ENCODE data around the gene SLC2A4RG. TPM values are rescaled to one million over a fixed set of nuclear protein-coding genes. Genes with fewer than 3 reads are reported as not detected.
A peak's percentile ranks its signal among the peaks of the same experiment; 100 is the strongest.

SLC2A4RG gene
- total RNA-seq, 1 experiment from 2014 or later = 49.2 TPM

DNA sequence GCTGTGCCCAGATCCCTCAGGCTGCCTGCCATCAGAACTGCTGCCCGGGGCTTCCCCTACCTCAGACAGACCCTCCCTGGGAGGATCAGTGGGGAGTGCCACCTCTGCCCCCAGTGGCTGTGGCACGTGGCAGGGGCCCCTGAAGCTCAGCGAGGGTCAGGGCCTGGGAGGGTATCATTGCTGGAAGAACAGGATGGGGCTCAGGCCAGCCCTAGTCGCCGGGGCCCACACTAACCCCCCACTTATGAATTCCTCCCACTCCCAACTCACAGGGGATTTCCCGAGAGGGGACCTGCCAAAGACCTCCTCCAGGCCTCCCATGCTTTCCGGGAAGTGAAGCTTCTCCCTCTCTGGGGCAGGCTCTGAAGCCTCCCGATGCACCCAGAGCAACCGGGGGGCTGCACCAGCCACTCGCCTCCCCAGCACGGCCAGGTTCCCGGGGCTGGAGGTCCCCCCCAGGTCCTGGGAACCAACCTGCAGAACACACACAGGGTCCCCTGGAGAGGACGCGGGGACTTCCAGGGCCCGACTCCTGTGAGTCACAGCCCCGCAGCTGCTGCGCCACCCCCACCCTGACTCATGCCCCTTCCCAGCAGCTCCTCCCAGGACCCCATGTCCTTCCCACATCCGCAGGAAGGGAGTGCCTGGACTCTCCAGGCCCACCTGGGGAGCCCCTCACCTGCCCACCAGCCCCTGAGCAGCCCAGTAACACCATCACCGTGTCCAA lies 40.7 kb upstream of the SLC2A4RG start:
- peak; percentile 96 for DNase-seq (ENCODE audit: low read depth)

DNA sequence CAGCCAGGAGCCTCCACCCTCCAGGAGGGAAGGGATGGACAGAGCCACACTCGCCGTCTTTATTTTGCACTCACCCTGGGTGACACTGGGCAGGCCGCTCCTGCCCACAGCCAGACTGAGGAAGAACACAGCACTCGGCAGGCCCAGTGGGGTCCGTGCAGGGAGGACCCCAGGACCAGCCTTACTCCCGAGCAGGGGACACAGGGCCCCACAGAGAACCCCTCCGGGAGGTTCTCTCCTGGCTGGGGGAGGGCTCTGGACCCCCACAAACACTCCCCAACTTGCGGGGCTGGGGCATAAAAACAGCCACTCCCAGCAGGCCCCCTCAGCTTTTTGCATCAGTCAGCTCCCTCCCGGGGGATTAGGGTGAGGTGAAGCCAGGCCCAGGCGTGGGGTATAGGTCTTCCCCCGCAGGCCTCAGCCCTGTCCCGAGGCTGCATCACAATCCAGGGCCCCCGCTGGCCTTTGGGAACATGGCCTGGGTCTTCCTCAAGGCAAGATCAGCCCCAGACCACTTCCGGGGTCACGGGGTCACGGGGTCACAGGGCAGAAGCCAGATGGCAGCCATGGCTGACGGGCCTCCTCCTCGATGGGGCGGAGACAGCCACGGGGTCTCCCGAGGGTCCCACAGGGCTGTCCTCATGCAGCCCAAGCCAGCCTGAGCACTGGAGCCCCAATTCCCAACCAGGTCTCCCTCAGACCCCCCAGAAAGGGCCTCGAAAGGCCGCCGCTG lies 39.9 kb upstream of the SLC2A4RG start:
- DNase-seq (ENCODE audit: low read depth) = no peak

DNA sequence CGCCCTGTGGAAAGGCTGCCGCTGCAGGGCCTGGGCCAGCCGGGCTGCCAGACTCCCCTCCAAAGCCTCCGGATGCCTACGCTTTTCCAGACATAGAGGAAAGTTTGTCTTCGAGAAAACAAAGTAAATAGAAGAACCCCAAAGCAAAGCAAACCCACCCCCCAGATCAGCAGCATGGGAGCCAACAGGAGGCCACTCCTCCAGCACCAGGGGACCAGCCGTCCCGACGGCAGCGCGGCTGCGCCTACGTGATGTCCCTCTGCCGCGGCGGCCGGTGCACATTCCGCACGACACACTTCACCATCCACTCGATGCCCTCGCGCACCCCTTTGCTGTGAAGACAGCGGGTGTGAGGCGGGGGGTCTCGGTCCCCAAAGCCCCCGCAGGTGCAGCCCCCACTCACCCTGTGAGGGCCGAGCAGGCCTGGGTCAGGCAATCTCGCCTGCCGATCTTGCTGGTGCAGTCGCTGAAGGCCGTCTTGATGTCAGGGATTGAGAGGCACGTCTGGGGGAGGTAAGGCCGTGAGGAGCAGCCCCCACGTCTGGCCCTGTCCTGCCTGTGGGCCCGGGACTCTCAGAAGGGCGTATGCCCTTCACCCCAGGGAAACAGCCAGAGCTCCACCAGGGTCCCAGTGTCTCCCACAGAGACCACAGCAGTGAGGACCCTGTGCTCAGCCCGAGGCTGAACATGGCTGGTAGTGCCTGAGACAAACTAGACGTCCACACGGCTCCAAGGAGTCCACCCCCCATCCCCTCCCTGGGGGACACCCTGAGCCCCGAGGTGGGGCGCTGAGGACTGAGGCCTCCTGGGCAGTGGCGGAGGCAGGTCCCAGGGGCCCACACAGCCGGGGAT lies 39.2 kb upstream of the SLC2A4RG start:
- no peak for DNase-seq (ENCODE audit: low read depth)

GRCh38 chr20:63701051-63701328 lies 38.6 kb upstream of the SLC2A4RG start:
- no peak for DNase-seq (ENCODE audit: low read depth)

- DNase-seq (ENCODE audit: low read depth) = no peak
These were observed 38.1 kb upstream of the SLC2A4RG start for GRCh38 chr20:63701329-63702035.

DNA sequence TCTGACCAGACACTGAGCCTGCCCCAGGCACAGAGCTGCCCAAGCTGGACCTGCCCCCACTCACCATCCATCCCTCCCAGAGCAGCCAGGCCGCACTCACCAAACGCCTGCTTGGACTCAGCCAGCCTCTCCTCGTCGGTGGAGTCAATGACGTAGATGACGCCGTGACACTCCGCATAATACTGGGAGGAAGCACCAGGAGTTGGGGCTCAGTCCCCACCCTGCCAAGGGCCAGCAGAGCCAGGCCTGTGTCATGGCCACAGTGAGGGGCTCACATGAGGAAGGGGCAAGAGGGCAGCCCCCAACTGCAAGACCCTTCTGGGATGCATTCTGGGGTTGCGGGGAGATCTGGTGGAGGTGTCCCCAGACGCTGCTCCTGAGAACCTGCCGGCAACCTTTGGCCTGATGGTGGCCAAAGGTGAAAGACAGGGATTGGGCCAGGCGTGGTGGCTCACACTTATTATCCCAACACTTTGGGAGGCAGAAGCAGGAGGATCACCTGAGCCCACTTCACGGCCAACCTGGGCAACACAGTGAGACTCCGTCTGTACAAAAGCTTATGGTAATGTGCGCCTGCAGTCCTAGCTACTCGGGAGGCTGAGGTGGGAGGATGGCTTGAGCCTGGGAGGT lies 37.4 kb upstream of the SLC2A4RG start:
- no peak for DNase-seq (ENCODE audit: low read depth)

DNA sequence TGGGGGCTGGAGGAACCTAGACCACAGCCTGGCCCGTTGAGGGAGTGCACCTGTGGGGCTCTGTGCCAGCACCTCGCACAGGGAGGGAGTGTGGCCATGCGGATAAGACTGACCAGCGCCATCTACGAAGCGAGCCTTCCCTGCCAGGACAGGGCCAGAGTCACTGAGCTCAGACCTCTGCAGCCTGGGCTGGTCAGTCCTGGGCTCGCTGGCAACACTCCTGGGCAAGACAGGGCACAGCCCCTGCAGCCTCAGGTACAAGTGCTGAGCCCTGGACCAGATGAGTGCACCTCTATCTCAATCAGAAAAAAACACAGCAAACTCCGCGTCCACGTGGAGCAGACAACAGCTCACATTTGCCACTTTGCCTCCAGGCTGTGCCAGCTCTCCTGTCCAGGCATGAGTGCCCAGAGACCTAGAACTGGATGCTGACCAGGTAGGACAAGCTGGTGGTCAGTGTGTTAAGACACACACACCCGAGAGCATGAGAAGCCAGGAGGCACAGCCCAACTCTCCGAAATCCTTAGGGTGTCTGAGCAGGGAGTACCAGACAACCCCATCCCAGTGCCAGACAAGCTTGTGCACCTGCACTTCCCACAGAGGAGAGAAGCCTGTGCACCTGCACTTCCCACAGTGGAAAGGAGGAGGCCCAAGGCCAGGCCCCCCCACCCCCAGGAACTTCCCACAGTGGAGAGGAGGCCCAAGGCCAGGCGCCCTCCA lies 36.7 kb upstream of the SLC2A4RG start:
- no peak for DNase-seq (ENCODE audit: low read depth)

- no peak for DNase-seq (ENCODE audit: low read depth)
These were observed 36.1 kb upstream of the SLC2A4RG start for GRCh38 chr20:63703471-63703975.

DNA sequence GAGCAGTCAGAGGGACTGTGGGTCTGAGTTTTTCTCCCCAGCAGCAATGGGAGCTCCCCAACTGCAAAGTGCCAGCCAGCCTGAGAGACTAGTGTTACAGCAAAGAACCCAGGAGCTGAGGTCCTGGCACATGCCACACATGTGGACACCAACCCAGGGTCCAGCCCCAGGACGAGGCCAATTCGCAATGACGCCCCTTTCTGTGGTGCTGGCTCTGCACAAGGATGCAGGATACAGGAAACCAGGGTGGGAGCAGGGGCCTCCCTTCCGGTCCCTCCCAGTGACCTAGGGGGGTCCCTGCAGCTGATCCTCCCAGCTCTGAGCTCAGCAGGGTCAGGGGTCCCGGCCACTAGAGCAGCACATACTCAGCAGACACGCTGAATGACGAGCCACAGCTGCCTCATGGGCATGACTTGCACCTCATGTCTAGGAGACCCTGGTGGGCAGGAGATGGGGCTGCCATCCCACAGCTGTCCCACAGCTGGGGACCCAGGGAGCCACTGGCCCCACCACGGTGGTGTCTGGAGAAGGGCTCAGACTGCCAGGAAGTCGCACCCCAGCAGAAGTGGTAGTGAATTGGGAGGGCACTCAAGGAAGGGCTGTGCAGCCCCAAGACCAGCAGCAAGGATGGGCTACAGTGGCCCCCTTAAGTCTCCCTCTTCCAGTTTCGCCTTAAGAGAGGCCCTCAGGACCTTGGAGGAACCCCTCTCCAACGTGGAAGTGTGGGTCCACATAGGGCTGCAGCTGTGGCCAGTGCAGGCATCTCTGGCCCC lies 35.4 kb upstream of the SLC2A4RG start:
- DNase-seq (ENCODE audit: low read depth) = no peak

GRCh38 chr20:63704749-63705117 lies 34.8 kb upstream of the SLC2A4RG start:
- no peak for DNase-seq (ENCODE audit: low read depth)

GRCh38 chr20:63705232-63706026 lies 34.1 kb upstream of the SLC2A4RG start:
- no peak for DNase-seq (ENCODE audit: low read depth)

DNA sequence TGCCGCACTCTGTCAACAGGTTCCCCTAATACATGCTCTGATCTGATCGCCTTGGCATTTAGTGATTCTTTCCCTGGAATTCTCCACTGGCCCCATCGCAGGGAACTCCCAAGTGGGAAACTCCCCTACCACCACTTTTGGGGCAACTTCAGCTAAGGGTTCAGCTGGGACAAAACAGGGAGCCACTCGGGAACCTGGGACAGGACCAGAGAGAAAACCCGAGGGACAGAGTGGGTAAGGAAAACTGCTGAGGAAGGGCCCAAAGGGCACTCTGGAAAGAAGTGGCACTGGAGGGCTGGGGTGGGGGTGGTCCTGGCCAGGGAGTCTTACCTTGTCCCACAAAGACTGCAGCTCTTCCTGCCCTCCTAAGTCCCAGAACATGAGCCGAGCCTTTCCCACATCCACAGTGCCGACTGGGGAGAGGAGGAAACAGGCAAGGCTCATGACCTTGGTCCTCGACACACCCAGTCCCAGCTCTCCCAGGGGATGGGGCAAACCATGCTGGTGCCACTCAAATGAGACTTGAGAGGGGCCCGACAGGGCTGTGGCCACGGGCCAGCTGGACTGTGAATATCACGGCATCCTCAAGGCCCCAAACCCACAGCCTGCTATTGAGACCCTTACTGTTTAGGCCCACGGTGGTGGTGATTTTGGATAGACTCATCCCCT lies 33.4 kb upstream of the SLC2A4RG start:
- DNase-seq (ENCODE audit: low read depth) = no peak

- DNase-seq (ENCODE audit: low read depth) = peak; percentile 61
These were observed 32.6 kb upstream of the SLC2A4RG start for GRCh38 chr20:63706852-63707557.

DNA sequence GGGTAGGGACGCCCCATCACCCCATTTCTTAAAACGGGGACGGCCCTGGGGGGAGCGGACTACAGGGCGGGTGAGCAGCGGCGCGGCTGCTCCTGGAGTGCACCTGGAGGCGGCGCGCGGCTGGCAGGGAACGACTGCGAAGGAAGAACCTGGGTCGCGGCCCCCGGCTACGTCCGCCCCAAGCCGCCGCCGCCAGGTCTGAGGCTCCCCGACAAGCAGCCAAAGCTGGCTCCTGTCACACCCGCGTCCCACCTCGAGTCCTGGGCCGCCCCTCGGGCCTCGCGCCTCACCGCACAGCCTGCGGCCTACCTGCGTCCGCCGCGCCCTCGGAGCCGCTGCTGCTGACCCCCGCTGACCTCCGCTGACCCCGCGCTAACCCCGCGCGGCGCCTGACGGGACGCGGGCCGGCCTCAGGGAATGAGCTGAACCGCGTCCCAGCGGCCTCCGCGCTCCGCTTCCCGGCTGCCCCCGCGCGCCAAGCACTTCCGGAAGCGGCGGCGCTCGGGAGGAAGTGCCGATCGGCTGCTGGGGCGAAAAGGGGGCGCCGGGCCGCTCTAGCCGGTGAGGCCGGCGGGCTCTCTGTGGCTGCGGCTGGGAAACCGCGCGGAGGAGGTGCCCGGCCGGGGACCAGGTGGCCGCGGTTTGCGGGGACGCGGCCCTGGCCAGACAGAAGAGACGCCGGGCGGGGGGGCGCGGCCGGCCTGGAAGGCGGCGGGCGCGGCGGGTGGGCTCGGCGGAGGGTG lies 31.8 kb upstream of the SLC2A4RG start, which contains the start of the genes ARFRP1 and ZGPAT:
Gene ARFRP1, minus strand, starts transcription at position 419 of the 743 bp plus-strand sequence. CDS start 885 bp downstream, outside the sequence.
Gene ZGPAT, plus strand, starts transcription at position 482 of the 743 bp plus-strand sequence. CDS start 542 bp downstream, outside the sequence.
- DNase-seq (ENCODE audit: low read depth) = peak; percentile 76

GRCh38 chr20:63708301-63709148 lies 31.1 kb upstream of the SLC2A4RG start:
- DNase-seq (ENCODE audit: low read depth) = no peak

Data from HT1080 (cell line).